Keratinocyte (primary cell): ENCODE measurements around the gene COL20A1. TPM values are rescaled to one million over a fixed set of nuclear protein-coding genes. Genes with fewer than 3 reads are reported as not detected.

Experiments
- DNase-seq: peaks from one replicate; pipeline ENCODE4 v3.0.0-alpha.2; 2011; ENCODE audit warnings: low read depth, missing footprints, low spot score
- FAIRE-seq: peaks from 2 replicates; lab custom pipeline; 2011; peaks lifted over from hg19 to GRCh38; lab: Jason Lieb, UNC
- H2AFZ ChIP-seq: 2 replicates; pipeline ENCODE4 v1.6.0; 2012; ENCODE audit warnings: low read length, control low read depth, inconsistent platforms; ENCODE audit not compliant: control insufficient read depth
- H3K27ac ChIP-seq: 2 replicates; pipeline ENCODE4 v1.5.1; 2011; ENCODE audit warnings: low read length; ENCODE audit not compliant: control insufficient read depth, insufficient read depth
- H3K27me3 ChIP-seq: 3 replicates; pipeline ENCODE4 v1.6.0; 2011; ENCODE audit warnings: low read length; ENCODE audit not compliant: control insufficient read depth, insufficient read depth; ENCODE audit errors: extremely low read depth
- H3K36me3 ChIP-seq, 2 experiments: 2 replicates in 1 of 2; 3 replicates in 1 of 2; pipeline ENCODE4 v1.5.1; 2011; ENCODE audit warnings: low read length in 2 of 2, mild to moderate bottlenecking in 1 of 2; ENCODE audit not compliant: control insufficient read depth in 2 of 2, insufficient read depth in 2 of 2; ENCODE audit errors: extremely low read depth in 1 of 2
- H3K4me1 ChIP-seq: 3 replicates; pipeline ENCODE4 v1.5.1; 2011; ENCODE audit warnings: low read length; ENCODE audit not compliant: control insufficient read depth, insufficient read depth; ENCODE audit errors: extremely low read depth
- H3K4me2 ChIP-seq: 3 replicates; pipeline ENCODE4 v1.6.0; 2011; ENCODE audit warnings: low read depth, low read length; ENCODE audit not compliant: control insufficient read depth, insufficient read depth; ENCODE audit errors: extremely low read depth
- H3K4me3 ChIP-seq, 3 experiments: fragments of 200-600 bp in 1 of 3; sonication (generic) in 1 of 3; 2 replicates in 2 of 3; 3 replicates in 1 of 3; pipeline ENCODE4 v1.5.1; 2011 to 2016; ENCODE audit warnings: low read length in 3 of 3, mild to moderate bottlenecking in 3 of 3, control low read depth in 2 of 3, inconsistent platforms in 1 of 3, low read depth in 1 of 3, mixed read lengths in 1 of 3, mixed run types in 1 of 3, moderate library complexity in 1 of 3; ENCODE audit not compliant: control insufficient read depth in 2 of 3, insufficient read depth in 2 of 3; ENCODE audit errors: extremely low read depth in 1 of 3
- H3K79me2 ChIP-seq: 2 replicates; pipeline ENCODE4 v1.6.0; 2012; ENCODE audit warnings: low read length; ENCODE audit not compliant: control insufficient read depth, insufficient read depth
- H3K9ac ChIP-seq: 3 replicates; pipeline ENCODE4 v1.6.0; 2011; ENCODE audit warnings: low read length; ENCODE audit not compliant: control insufficient read depth, insufficient read depth; ENCODE audit errors: extremely low read depth
- H3K9me1 ChIP-seq: 3 replicates; pipeline ENCODE4 v1.6.0; 2011; ENCODE audit warnings: low read length; ENCODE audit not compliant: control insufficient read depth, insufficient read depth; ENCODE audit errors: extremely low read depth
- H3K9me3 ChIP-seq: 2 replicates; pipeline ENCODE4 v1.5.1; 2012; ENCODE audit warnings: low read depth, low read length; ENCODE audit not compliant: control insufficient read depth
- H4K20me1 ChIP-seq: 3 replicates; pipeline ENCODE4 v1.6.0; 2011; ENCODE audit warnings: low read length; ENCODE audit not compliant: control insufficient read depth, insufficient read depth; ENCODE audit errors: extremely low read depth
- CTCF ChIP-seq, 3 experiments: IDR thresholded peaks in 1 of 3; conservative IDR thresholded peaks in 1 of 3; optimal IDR thresholded peaks in 1 of 3; 2 replicates in 2 of 3; 3 replicates in 1 of 3; pipeline versions ENCODE3 to v1.5.1; 2011; ENCODE audit warnings: low read length in 3 of 3, mild to moderate bottlenecking in 3 of 3, moderate library complexity in 2 of 3, control low read depth in 1 of 3, inconsistent platforms in 1 of 3; ENCODE audit not compliant: insufficient read depth in 2 of 3; ENCODE audit errors: extremely low read depth in 1 of 3
- EZH2 ChIP-seq: IDR thresholded peaks from one replicate; pipeline ENCODE4 v1.6.1; 2012; ENCODE audit warnings: inconsistent platforms, mild to moderate bottlenecking, low read length, moderate library complexity
- dilution Hi-C: fragments of 300-500 bp; cut with MboI; formaldehyde crosslinking; loops from one replicate; pipeline ENCODE4 v1.7.0; 2020; ENCODE audit warnings: low sequenced_read_pairs; ENCODE audit not compliant: extremely low pct_ligation_motif_present
- polyA plus RNA-seq, 5 experiments: library from polyadenylated mRNA; depleted of rRNA in 3 of 5; stranded (reverse) in 3 of 5; stranded (forward) in 1 of 5; unstranded in 1 of 5; fragments of >200 nt; gene quantifications; 1 replicate in 1 of 5; 2 replicates in 3 of 5; 3 replicates in 1 of 5; pipeline versions ENCODE4 v1.2.1 to v1.2.3, GENCODE V29; 2011 to 2012; ENCODE audit warnings: missing spikeins in 2 of 5, low read depth in 1 of 5, low replicate concordance in 1 of 5

COL20A1 gene
- polyA plus RNA-seq, 1 donor (not counting 4 experiments of a cell fraction or from before 2014, with no cell fraction given): not detected

- Histone ChIP-seq H3K4me3 (no peak overlapping the region), H2AFZ (no peak overlapping the region), H3K9me3 (no peaks in the 10 kb centered on the region), H3K36me3 (no peaks in the 10 kb centered on the region), H3K27me3 (peaks cover 44% of the 10 kb centered on the region), H3K9ac (no peak overlapping the region), H3K9me1 (no peaks in the 10 kb centered on the region), H4K20me1 (no peaks in the 10 kb centered on the region), H3K4me2 (no peak overlapping the region), H3K27ac (no peak overlapping the region), H3K4me1 (no peaks in the 10 kb centered on the region), H3K79me2 (no peaks in the 10 kb centered on the region)
- TF ChIP-seq CTCF (optimal IDR thresholded peaks at IDR 0.05 in 1 of 3, IDR thresholded peaks at IDR 0.05 in 1 of 3, conservative IDR thresholded peaks at IDR 0.05 in 1 of 3; ENCODE audit: extremely low read depth in 1 of 3, insufficient read depth in 2 of 3, low read length in 3 of 3) (no peak), EZH2 (no peak)
- FAIRE-seq (no peak), DNase-seq (no peak)
- dilution Hi-C loops: no loop called here
Observed at GRCh38 chr20:63375438-63375837, 82.5 kb downstream of the COL20A1 start.

- Histone ChIP-seq H3K9me1 (no peaks in the 10 kb centered on the region), H3K36me3 (no peaks in the 10 kb centered on the region), H3K4me3 (no peak overlapping the region), H3K9ac (no peak overlapping the region), H4K20me1 (no peaks in the 10 kb centered on the region), H3K27ac (no peak overlapping the region), H3K4me1 (no peaks in the 10 kb centered on the region), H3K27me3 (peaks cover 35% of the 10 kb centered on the region), H3K9me3 (no peaks in the 10 kb centered on the region), H3K79me2 (no peaks in the 10 kb centered on the region), H2AFZ (no peak overlapping the region), H3K4me2 (no peak overlapping the region)
- dilution Hi-C loops: no loop called here
- TF ChIP-seq EZH2 (no peak), CTCF (optimal IDR thresholded peaks at IDR 0.05 in 1 of 3, IDR thresholded peaks at IDR 0.05 in 1 of 3, conservative IDR thresholded peaks at IDR 0.05 in 1 of 3; ENCODE audit: extremely low read depth in 1 of 3, insufficient read depth in 2 of 3, low read length in 3 of 3) (no peak)
- FAIRE-seq (no peak), DNase-seq (no peak)
Observed at GRCh38 chr20:63376283-63377250, 83.6 kb downstream of the COL20A1 start.
